ENCODE results near the gene BNC2.
"Not testable (repeated sequence)": the region's sequence is repeated elsewhere in the genome, so short reads cannot be mapped to it uniquely, and the experiment has no call there.

BNC2 gene

DNA sequence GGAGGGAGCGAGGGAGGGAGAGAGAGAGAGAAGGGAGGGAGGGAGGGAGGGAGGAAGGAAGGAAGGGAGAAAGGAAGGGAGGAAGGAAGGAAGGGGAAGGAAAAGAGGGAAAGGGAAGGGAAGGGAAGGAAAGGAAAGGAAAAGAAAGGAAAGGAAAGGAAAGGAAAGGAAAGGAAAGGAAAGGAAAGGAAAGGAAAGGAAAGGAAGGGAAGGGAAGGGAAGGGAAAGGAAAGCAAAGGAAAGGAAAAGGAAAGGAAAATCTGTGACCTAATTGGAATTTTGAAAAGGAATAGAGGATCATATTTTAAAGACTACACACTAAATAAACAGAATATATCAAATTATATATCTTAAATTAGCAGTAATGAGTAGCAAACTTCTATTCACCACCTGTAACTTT is 330.8 kb downstream of the BNC2 start:
- not testable (repeated sequence) for DNase-seq (ENCODE audit: low read depth)

- no peak for DNase-seq (ENCODE audit: low read depth)
Measured at GRCh38 chr9:16535555-16535954, 334.9 kb downstream of the BNC2 start.

DNA sequence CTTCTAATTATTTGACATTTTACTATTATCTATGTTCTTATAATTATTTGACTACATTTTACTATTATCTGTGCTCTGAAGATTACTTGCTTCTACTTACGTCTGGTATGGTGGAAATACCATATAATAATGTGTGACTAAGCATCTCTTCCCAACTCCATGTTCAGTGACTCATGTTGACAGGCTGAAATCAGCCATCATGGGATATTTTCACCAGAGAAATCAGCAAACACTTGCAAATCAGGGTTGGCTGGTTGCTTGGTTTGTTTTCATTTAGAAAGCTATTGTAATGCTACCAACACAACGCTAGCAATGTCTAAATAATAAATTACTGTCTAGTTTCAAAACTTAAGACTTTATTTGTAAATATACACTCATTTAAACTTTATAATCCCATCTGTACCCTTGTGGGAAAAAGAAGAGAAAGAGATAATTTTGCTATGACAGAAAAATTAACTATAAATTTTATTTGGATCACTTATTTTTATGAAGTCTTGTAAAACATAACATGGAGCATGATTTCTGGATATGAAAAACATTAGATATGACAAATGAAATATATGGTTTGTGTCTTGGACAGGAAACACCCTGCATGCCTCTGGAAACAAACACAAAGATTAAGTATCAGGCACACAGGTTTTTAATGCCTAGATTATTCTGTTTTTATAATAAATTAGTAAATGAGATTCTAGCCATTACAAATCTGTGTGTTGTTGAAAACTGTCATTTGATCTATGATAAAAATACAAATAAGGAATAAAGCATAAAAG is 337.6 kb downstream of the BNC2 start:
- DNase-seq (ENCODE audit: low read depth): no peak

DNA sequence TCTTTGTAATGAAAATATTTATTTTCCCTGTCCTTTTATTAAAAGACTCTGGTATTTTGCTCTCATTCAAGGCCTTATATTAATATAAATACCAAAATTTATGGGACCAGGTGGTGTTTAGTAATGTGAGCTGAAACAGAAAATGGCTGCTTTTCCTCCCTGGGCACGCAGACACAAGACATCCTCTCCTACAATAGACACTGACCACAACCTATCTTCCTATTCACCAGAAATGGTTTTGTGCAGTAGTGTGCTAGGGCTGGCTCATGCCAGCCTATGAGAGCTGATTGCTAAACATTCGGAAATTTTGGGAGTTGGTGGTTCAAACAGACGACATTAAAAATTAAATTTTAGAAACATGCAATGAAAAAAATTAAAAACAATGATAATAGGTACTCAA is 338.2 kb downstream of the BNC2 start:
- DNase-seq (ENCODE audit: low read depth): no peak

DNA sequence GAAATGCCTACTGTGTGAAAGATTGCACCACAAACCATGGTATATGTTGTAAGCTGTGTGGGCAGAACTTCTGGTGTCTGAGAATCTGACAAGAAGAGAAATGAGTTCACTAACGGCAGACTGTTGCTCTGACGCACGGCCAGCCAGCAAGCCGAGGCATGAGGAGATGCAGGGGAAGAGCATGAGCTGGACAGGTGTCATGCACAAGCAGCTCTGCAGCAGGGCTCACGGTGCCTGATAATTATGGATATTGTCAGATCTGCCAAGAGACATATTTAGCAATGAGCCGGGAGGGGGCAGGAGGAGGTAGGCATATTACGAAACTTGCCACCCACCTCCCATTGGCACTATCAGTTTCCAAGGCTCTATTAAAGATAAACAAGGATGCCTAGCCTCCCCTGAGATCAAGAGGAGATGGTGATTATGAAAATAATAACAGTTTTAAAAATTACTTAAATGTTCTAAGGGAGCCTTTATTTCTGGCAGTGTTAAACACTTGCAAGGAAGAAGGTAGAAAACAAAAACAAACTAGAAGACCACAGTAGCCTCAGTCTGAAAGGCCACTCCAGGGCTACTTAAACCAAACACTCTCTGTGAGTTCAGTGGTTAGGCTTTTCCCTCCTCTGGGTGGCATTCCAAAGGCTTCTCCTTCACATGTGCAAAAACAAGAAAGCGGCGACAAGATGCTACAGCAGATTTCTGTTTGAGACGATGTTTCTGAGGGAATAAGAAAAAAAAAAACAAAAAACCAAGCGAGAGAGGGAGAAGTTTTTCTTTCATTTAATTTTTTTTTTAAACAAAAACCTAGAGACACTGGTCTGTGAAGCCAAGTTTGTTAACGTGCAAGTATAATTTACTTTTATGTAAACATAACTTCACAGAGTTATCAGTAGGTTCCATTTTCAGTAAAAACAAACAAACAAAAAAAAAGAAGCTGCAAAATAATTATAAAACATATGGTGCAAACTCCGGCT is 339.5 kb downstream of the BNC2 start:
- DNase-seq (ENCODE audit: low read depth): no peak

- no peak for DNase-seq (ENCODE audit: low read depth)
Measured at GRCh38 chr9:16527573-16527972, 342.9 kb downstream of the BNC2 start.

DNA sequence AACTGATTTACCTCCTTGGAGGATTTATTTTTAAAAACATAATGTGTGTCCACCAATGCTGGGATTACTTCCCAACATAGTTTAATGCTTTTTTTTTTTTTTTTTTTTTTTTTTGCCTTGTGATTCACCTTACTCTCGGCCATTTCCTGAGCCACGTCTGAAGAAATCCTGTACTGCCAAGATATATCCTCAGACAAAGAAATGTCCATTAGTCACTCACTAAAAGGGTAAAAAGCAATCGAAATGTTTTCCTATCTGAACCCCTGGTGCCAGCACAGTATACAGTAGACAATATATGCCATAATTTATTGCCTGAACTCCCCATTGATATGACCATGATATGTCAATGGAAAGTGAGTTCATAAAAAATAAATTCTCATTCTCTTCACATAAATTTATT is 344.1 kb downstream of the BNC2 start:
- no peak for DNase-seq (ENCODE audit: low read depth)

- no peak for DNase-seq (ENCODE audit: low read depth)
Measured at GRCh38 chr9:16524823-16525222, 345.6 kb downstream of the BNC2 start.

- no peak for DNase-seq (ENCODE audit: low read depth)
Measured at GRCh38 chr9:16524078-16524477, 346.4 kb downstream of the BNC2 start.

- DNase-seq (ENCODE audit: low read depth): no peak
Measured at GRCh38 chr9:16521868-16522411, 348.5 kb downstream of the BNC2 start.

GRCh38 chr9:16519001-16519400 is 351.5 kb downstream of the BNC2 start:
- DNase-seq (ENCODE audit: low read depth): no peak

DNA sequence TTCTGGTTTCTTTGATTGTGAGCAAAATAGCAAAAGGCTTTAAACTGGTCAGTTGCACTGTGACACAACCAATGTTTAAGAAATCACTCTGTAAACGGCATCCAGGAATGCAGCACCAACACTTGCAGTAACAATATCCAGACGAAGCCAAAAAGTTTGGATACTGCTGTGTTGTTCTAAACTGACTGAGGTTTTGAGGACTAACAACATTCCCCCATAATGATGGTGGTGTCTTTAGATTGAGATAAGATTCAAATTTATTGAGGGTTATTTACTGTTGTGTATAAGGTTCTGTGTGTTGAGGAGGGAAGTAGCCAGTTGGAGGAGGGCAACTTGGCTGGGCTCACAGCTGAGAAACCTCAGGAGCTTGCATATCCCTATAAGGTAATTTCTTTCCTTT is 353.6 kb downstream of the BNC2 start:
- no peak for DNase-seq (ENCODE audit: low read depth)

DNA sequence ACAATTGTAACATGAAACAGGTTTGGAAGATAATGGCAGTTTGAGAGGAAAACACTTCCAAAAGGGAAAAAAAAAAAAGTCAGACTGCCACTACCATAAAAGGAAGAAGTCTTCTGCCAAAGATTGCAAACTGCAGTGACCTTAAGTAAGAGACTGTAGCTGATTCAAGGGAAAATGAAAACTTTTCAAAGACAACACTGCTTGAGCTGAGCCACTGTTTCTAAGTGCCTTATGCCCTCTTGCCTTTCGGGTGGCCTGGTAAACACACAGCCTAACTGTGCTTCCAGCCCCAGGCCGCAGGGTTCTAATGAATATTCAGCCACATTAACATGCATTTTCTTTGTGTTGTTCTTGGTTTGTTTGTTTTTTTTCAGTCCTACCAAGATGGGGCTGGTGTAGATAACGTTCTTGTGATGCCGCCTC is 354.6 kb downstream of the BNC2 start:
- no peak for DNase-seq (ENCODE audit: low read depth)

DNA sequence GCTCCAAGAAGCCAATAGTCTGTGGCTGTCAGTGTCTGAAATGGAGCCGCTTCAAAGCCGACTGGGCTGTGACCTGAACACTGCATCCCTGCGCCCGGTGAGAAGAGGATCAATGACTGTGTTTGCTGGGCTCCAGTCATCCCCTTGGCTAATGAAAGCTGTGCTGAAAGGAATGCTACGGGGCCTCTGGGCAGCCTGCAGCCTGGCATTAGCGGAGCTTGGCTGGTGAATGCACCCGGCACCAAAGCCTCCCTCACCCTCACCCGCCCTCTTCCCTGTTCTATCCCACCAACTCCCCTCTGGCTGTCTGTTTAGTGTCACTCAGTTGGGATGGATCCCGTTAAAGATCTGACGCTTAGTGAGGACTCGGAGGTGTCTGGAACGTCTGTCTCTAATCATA is 355.3 kb downstream of the BNC2 start:
- DNase-seq (ENCODE audit: low read depth): no peak

DNA sequence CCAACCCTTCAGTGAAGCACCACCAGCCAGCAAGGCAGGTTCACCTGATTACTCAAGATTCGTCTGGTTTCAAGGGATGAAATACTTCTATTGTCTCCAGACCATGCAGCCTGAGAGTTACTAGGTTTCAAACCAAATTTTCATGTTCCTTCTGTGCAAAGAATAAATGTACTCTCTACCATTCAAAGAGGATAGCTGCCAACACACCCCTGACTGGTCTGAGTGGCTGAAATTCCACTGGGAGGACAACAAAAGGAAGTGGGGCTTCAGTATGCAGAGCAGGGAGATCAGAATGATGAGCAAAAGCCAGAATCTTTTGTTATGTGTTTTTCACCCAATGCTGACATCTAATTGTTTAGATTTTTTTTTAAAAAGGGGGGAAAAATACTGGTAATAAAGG is 356.3 kb downstream of the BNC2 start:
- no peak for DNase-seq (ENCODE audit: low read depth)

- no peak for DNase-seq (ENCODE audit: low read depth)
Measured at GRCh38 chr9:16512281-16512680, 358.2 kb downstream of the BNC2 start.

- DNase-seq (ENCODE audit: low read depth): no peak
Measured at GRCh38 chr9:16510482-16510881, 360.0 kb downstream of the BNC2 start.

DNA sequence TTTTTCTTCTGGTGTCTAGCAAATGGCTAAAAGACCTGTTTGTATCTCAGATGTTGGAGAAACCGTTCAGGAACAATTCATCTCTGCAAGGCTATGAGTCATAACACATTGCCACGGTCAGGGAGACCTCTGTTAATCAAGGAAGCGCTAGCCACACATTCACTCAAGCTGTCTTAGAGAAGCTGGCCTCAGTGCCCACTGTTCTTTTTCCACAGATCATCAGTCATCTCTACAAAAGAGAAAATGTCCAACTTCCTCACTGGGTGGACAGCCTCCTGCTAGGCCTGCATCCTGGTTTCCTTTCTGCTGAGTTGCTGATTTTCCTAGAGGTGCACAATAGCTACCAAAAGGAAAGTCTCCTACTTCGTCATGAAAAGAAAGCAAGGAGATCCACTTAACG is 360.5 kb downstream of the BNC2 start:
- DNase-seq (ENCODE audit: low read depth): no peak

DNA sequence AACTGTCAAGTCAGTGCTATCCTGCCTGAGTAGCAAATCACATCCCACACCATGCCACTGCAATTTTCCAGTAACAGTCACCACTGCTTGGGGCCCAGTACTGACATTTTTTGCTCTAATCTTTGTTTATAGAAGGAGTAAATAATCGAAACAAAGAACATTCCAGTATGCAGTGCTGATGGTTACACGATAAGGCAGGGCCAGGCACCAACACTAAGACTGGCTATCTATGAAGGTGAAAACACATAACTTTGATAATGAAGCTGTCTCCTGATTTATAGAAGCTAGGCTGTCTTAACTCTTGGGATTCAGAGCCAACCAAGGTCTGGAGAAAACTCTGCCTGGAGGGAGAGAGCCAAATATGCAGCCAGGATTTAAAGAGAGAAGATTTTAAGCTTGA is 365.3 kb downstream of the BNC2 start:
- DNase-seq (ENCODE audit: low read depth): no peak

DNA sequence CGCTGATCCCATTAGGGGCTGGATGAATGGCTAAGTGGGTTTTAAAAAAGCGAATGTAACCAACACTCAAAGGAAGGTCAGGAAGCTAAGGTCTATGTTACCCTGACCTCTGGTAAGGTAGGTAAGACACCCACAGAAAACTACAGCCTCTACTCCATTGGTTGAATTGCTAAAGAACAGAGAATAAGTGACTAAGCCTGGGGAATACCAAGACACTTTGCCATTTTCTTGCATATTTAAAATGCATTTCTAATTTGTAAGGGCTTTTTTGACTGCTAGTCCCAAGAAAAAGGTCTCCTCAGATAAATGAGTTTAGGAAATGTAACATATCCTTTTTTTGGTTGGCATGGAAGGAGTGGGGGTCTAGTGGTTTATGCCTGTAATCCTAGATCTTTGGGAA is 368.7 kb downstream of the BNC2 start:
- DNase-seq (ENCODE audit: low read depth): no peak

- DNase-seq (ENCODE audit: low read depth): no peak
Measured at GRCh38 chr9:16501141-16501540, 369.3 kb downstream of the BNC2 start.

- no peak for DNase-seq (ENCODE audit: low read depth)
Measured at GRCh38 chr9:16500386-16500785, 370.1 kb downstream of the BNC2 start.

- DNase-seq (ENCODE audit: low read depth): no peak
Measured at GRCh38 chr9:16499892-16500291, 370.6 kb downstream of the BNC2 start.
